Measurements from ENCODE around the gene SCARF2.
A peak's percentile ranks its signal among the peaks of the same experiment; 100 is the strongest.
"Not testable (repeated sequence)": the region's sequence is repeated elsewhere in the genome, so short reads cannot be mapped to it uniquely, and the experiment has no call there.

SCARF2 gene

DNA sequence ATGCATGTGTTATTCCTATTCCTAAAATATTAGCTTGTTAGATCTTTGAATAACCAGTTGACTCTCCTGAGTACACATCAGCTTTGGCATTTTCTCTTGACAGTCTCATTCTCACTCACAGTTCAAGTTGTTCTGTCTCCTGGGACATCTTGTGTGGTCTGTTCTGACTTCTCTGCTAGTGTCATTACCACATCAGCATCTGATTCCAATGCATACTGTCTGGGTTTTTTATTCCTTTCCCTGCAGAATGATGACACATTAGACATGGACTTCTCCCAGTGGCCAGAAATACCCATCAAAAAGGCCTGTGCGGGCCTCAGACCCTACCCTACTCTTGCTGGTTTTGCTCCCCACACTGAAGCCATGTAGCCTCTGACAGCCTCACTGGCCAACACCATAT is 41.0 kb downstream of the SCARF2 start:
- H3K4me3 ChIP-seq (ENCODE audit: low read depth, low read length) = no peak overlapping the region

DNA sequence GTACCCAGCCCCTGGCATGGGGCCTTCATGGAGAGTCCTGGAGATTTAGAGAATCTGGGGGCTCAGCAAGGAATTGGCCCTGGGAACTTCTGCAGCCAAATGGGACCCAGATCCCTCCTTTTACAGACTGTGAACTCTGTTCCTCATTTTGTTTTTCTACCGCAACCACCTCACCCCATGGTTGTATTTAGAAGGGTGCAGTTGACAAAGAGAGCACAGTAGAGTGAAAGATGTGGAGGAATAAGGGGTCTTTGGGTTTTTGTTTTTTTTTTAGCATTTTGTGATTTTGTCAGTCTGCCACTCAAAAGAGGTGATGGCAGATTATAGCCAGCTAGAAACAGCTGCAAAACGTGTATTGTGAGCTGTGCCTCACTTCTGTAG is 41.7 kb downstream of the SCARF2 start:
- no peak overlapping the region for H3K4me3 ChIP-seq (ENCODE audit: low read depth, low read length)

DNA sequence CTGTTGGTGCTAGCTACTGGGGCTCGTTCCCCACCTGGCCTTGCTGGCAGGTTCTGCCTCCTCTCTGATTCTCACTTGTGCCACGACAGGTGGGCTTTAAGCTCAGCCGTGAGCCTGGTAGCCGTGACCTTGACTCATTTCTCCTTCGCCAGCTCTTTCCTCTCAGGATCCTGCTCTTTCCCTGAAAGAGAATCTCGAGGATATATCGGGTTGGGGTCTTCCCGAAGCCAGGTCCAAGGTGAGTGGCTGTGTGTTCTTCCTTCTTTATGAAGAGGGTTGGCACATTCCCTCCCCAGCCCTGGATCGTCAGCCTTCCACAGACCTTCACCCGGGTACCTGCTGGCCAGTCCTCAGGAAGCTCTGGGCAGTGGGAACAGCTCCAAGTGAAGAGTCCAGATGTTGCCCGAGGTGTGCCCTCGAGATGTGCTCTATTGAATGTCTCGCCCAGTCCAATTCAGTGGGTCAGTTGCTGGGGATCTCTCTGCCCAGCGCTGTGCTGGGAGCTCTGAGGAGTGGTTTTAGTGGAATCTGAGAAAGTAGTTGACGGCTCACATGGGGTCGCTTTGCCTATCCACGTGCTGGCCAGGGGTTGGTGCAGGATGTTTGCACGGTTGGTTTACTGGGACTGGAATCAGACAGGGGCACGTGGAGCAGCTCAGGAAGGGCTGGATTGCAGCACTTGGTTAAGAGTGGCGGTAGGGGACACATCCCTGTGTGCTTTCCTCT is 42.3 kb downstream of the SCARF2 start:
- no peak overlapping the region for H3K4me3 ChIP-seq (ENCODE audit: low read depth, low read length)

DNA sequence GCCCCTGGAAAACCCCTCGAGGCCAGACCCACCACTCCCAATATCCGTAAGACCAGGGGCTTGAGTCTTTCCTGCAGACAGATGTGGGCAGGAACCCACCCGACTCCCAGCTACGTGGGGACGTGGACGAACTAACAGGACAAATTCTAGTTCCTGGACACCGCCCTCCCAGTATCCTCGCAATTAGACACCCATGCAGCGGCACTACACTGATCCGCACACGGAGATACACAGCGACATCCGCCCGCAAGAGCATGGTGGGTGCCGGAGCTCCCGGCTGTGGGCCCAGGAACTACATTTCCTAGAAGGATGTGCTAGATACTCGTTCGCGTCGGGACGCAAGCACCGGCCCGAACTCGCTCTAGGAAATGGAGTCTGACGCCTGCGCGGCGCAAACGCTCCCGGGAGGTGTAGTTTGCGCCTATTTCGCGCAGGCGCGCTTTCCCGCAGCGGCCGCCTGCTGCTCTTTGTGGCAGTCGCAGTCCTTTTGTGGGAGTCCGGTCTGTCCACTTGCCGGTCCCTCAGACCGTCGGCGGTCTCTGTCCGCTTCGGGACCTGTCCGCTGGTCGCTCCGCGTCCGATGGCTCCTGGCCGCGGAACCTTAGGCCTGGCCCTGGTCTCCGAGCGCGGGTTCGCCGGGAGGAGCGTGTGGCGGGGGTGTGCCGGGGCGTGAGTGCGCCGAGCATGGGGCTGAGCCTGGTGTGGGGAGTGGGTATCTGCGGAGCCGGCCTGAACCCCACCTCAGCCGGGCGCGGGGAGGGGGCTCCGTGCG is 43.7 kb downstream of the SCARF2 start, which contains the start of gene ZNF74:
Gene ZNF74, plus strand, starts transcription at position 447 of the 772 bp plus-strand sequence. CDS start 478 bp downstream, outside the sequence.
- H3K4me3 ChIP-seq (ENCODE audit: low read depth, low read length) = peak within 1 kb of the TSS; percentile 76

DNA sequence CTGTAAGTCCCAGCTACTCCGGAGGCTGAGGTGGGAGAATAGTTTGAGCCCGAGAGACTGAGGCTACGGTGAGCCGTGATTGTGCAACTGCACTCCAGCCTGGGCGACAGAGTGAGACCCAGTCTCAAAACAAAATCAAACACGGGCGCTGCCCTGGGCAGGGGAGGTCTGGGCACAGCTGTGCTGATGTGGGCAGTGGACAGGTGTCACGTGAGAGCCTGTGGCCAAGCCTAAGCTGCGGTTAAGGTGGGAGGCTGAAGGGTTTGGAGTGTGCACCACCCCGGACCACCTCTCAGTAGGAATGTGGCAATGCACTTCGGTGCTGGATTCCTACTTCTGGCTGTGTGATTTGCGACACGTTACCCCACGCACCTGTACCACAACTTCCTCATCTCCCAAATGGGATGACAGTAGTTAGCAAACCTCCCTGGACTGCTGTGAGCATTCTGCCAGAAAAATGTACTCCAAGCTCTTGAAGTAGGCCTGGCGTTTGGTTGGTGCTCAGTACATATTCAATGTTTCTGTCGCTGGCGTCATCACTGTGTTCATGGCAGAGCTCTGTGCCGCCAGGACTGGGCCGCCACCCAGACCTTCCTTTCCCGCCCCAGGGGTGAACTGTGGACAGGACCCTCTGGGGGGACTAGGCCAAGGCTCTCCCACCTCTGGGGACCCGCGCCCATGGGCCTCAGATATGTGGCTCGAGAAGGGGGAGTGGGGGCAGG is 44.5 kb downstream of the SCARF2 start:
- H3K4me3 ChIP-seq (ENCODE audit: low read depth, low read length) = peak overlapping the region; percentile 76

DNA sequence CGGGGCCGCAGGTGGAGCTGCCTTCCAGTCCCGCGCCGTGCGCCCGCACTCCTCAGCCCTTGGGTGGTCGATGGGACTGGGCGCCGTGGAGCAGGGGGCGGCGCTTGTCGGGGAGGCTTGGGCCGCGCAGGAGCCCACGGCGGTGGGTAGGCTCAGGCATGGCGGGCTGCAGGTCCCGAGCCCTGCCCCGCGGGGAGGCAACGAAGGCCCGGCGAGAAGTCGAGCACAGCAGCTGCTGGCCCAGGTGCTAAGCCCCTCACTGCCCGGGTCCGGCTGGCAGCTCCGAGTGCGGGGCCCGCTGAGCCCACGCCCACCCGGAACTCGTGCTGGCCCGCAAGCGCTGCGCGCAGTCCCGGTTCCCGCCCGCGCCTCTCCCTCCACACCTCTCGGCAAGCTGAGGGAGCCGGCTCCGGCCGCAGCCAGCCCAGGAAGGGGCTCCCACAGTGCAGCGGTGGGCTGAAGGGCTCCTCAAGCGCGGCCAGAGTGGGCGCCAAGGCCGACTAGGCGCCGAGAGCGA is 45.2 kb downstream of the SCARF2 start:
- H3K4me3 ChIP-seq (ENCODE audit: low read depth, low read length) = not testable (repeated sequence)

DNA sequence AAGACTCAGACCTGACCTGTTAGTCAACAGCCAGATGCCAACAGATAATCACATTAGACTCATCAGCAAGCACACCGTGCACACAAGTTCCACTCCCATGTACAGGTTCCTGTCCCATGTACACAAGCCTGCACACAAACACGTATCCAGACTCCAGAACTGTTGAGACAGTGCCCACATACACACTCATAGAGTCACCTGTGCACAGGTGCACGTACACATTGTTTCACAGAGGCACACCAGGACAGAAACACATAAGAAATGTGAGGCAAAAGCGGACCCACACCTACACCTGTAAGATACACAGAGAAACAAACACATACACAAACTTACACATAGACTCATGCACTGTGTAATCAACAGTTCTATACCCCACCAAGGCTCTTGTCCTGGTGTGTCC is 46.4 kb downstream of the SCARF2 start:
- H3K4me3 ChIP-seq (ENCODE audit: low read depth, low read length) = no peak overlapping the region

DNA sequence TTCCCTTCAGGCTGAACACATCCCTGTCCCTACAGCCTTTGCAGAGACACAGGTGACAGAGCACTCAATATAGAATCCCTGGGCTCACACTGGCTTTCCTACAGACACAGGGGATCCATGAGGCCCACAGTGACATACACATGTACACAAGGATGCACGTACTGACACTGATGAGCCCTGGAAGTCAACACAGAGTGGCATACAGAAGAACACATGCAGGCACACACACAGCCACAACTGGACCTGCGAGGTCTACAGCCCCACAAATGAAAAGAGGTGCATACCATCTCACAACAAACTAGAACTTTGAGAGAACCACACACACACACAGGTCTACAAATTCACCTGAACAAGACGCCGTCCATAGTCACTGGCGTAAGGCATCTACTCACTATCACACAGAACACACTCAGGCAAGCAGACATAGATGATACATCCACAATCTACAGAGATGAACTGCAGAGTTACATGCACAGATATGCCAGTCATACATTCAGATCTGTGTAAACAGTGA is 47.2 kb downstream of the SCARF2 start:
- H3K4me3 ChIP-seq (ENCODE audit: low read depth, low read length) = no peak overlapping the region

DNA sequence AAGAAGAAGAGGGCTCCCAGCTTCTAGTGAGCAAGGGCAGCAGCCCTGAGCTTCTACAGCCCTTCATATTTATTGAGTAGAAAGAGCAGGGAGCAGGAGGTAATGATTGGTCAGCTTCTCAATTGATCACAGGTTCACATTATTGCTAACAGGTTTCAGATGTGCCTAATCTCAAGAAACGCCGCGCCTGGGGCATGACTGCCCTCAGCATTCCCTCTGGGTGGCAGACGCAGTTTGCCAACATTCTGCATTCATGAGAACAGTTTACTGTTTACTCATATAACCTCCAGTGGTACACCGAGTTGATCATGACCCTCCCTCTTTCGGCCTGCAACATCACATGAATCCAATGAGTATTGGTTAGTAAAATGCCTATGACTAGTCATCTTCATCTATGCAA is 48.3 kb downstream of the SCARF2 start:
- no peak overlapping the region for H3K4me3 ChIP-seq (ENCODE audit: low read depth, low read length)

DNA sequence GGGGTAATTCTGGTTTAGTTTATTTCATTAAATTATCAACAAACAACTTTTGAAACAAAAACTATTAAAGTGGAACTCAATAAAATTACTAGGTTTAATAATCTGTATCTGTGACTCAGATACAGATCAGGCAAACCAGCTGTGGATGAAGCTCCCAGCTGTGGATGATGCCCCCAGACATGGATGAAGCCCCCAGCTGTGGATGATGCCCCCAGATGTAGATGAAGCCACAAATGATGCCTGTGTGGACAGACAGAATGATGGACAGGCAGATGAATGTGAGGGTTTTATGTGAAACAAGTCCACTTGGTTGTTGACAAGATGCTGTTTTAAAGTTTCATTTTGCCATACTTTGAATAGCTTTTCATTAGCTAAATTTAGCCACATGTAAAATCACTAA is 49.4 kb downstream of the SCARF2 start:
- H3K4me3 ChIP-seq (ENCODE audit: low read depth, low read length) = no peak overlapping the region

DNA sequence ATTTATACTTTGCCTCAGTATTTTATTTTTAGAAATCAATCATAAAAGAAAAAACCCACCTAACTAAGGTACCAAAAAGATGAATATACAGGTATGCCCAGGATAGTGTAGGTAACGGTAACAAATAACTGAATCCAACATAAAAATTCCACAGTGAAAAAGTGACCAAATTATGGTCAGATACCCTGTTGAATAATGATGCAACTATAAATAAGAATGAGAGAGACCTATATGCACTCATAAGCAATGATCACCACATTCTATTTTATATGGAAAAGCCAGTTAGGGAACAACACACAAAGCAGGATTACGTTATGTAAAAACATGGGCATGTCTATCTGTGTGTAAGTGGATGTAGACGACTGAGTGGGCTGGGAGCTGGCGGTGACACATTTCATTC is 50.7 kb downstream of the SCARF2 start:
- no peak overlapping the region for H3K4me3 ChIP-seq (ENCODE audit: low read depth, low read length)

DNA sequence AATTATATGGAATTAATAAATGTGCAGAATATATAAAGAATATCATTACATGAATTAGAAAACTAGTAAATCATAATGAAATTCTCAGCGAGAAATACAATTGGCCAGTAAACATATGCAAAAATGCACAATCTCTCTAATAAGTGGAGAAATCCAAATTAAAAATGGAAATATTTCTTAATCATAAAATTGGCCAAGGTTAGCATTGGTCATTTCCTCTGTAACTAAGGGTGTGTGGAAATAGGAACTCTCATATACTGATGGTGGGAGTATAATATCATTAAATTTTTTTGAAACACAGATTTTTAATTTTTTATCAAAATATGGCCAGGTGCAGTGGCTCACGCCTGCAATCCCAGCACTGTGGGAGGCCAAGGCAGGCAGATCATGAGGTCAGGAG is 51.3 kb downstream of the SCARF2 start:
- no peak overlapping the region for H3K4me3 ChIP-seq (ENCODE audit: low read depth, low read length)

DNA sequence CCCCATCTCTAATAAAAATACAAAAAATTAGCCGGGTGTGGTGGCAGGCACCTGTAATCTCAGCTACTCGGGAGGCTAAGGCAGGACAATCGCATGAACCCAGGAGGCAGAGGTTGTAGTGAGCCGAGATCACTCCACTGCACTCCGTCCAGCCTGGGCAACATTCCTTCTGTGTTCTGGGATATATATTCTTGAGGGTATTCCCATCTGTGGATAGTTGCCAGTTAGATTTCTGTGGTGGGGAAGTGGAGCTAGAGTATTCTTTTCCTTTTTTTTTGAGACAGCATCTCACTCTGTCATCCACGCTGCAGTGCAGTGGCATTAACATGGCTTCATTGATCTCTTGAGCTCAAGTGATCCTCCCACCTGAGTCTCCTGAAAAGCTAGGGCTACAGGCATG is 52.8 kb downstream of the SCARF2 start:
- H3K4me3 ChIP-seq (ENCODE audit: low read depth, low read length) = no peak overlapping the region

DNA sequence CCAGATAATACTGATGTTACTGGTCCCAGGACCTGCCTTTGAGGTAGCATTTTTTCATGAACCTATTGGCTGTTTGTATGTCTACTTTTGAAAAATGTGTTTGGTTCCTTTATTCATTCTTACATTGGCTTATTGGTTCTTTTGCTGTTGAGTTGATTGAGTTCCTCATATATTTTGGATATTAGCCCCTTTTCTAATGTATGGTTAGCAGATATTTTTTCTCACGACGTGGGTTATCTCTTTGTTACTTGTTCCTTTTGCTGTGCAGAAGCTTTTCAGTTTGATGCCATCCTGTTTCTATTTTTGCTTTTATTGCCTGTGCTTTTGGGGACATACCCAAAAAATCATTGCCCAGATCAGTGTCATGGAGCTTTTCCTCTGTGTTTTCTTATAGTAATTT is 53.5 kb downstream of the SCARF2 start:
- H3K4me3 ChIP-seq (ENCODE audit: low read depth, low read length) = no peak overlapping the region

DNA sequence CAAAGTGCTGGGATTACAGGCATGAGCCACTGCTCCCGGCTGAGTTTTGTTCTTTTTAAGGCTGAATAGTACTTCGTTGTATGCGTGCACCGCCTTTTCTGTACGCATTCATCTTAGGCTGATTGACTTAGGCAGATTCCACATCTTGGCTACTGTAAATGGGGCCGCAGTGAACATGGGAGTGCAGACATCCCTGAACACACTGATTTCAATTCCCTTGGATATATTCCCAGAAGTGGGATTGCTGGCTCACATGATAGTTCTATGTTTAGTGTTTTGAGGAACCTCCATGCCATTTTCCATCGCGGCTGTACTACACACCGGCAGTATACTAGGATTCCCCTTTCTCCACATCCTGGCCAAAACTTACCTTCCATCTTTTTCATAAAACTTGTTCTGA is 54.1 kb downstream of the SCARF2 start:
- no peak overlapping the region for H3K4me3 ChIP-seq (ENCODE audit: low read depth, low read length)

DNA sequence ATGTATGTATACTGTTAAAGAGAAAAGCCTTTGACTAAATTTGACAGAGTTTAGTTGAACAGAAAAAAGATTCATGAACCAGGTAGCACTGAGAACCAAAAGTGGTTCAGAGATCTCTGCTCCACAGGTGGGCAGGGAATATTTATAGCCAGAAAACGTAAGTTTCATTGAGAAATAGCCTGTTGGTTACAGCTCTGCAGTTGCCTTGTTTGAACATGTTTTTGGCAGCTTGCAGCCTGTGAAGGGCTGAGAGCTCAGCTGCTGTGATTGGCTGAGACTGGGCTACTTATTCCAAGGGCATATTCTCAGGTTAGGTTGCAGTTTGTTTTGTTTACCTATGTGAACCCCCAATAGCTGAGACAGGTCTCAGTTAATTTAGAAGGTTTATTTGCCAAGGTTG is 57.1 kb downstream of the SCARF2 start:
- no peak overlapping the region for H3K4me3 ChIP-seq (ENCODE audit: low read depth, low read length)

DNA sequence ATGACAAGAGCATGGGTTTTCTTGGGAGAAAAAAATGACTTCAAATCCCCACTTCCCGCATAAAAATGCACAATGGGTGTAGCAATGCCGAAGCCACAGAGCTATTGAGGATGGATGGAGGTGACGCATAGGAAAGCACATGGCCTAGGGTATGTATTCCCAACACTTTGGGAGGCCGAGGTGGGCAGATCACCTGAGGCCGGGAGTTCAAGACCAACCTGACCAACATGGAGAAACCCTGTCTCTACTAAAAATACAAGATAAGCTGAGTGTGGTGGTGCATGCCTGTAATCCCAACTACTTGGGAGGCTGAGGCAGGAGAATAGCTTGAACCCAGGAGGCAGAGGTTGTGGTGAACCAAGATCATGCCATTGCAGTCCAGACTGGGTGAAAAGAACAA is 58.9 kb downstream of the SCARF2 start:
- not testable (repeated sequence) for H3K4me3 ChIP-seq (ENCODE audit: low read depth, low read length)

DNA sequence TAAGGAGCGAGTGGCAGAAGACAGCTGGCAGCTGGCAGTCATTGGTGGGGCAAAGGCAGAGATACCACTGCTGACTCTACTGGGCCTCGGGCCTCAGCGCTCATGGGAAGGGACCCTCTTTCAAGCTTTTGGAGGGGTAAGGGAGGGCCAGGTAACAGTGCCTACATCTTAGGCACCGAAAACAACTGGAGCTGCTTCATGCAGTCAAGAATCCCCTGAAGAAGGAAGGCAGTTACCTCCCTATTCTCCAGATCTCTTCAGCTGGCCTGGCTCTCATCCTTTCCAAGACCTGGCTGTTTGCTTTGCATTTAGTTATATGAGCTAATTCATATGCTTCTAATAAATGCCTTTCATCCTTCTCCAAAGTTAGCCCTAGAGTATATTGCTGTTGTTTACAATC is 59.5 kb downstream of the SCARF2 start:
- no peak overlapping the region for H3K4me3 ChIP-seq (ENCODE audit: low read depth, low read length)

DNA sequence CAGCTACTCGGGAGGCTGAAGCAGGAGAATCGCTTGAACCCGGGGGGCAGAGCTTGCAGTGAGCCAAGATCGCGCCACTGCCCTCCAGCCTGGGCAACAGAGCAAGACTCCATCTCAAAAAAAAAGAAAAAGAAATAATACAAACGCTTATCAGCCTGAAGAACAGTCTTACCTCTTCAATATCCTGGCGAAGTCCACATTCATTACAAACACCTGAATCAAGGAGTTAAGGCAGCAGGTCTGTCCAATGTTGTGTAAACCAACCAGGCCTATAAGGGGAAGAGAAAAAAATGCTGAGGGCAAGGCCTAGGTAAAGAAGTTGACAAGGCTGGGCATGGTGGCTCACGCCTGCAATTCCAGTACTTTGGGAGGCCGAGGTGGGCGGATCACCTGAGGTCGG is 60.6 kb downstream of the SCARF2 start:
- H3K4me3 ChIP-seq (ENCODE audit: low read depth, low read length) = not testable (repeated sequence)

DNA sequence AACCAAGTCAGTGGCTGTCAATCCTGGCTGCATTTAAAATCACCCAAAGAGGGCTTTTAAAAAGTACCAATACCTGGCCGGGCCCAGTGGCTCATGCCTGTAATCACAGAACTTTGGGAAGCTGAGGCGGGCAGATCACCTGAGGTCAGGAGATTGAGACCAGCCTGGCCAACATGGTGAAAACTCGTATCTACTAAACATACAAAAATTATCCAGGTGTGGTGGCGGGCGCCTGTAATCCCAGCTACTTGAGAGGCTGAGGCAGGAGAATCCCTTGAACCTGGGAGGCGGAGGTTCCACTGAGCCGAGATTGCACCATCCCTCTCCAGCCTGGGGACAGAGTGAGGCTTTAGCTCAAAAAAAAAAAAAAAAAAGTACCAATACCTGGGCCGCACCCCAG is 61.3 kb downstream of the SCARF2 start:
- not testable (repeated sequence) for H3K4me3 ChIP-seq (ENCODE audit: low read depth, low read length)

Data from iPS-11a (cell line).